ENCODE measurements around the gene SORCS1. TPM values are rescaled to one million over a fixed set of nuclear protein-coding genes. Genes with fewer than 3 reads are reported as not detected.

SORCS1 gene
- total RNA-seq, 1 experiment from 2014 or later, result 48.9 TPM

DNA sequence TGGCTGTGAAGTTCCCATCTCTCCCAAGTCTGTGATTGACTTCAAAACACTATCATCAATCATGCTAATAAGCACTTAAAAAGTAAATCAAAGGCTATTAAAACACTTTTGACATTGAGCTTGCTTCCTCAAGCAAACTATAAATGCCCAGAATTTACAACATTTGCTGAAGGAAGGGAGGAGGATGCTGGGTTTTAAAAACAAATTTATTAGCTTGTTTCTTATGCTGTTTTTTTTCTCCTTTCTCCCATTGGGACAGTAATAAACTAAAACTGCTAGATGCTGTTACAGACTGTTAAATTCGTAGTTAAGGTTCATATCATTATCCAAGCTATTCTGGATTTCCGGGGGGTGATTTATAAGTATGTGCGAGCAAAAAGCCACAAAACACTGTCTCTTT, 250.5 kb downstream of the SORCS1 start:
- no peaks in the 10 kb centered on the region for H3K27me3 ChIP-seq

DNA sequence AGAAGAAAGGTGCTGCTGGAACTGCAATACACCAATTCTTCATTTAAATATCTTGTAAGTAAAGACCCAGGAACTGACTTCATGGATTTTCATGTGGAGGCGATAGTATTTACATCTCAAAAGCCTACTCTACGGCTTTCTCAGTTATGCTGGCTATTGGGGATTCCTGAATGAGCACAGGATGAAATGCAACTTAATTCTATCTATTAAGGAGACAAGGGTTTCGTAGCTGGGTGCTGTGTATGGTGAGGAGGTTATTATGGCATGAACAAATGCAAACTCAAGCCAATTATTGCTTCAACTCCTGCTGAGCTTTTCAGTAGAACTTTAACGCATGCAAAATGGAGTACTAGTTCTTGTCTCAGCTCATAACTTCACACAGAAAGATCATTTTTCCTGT, 251.2 kb downstream of the SORCS1 start:
- H3K27ac ChIP-seq, result no peak overlapping the region
- no peaks in the 10 kb centered on the region for H3K4me1 ChIP-seq
- no peak overlapping the region for H3K4me3 ChIP-seq
- DNase-seq, result no peak
- H3K27me3 ChIP-seq, result no peaks in the 10 kb centered on the region
- H3K9me3 ChIP-seq (replicated peaks), result no peaks in the 10 kb centered on the region
- H3K36me3 ChIP-seq, result no peaks in the 10 kb centered on the region; the same call in 1 of the 2 replicates

More for the DNA sequence above, 250.5 kb downstream of the SORCS1 start:
- Histone ChIP-seq H3K27ac (no peak overlapping the region), H3K4me1 (no peaks in the 10 kb centered on the region), H3K4me3 (no peak overlapping the region), H3K36me3 (no peaks in the 10 kb centered on the region; the same call in 1 of the 2 replicates), H3K9me3 (replicated peaks) (no peaks in the 10 kb centered on the region)
- no peak for DNase-seq

- H3K27ac ChIP-seq, result no peak overlapping the region
- H3K27me3 ChIP-seq, result no peaks in the 10 kb centered on the region
- DNase-seq, result no peak
- no peaks in the 10 kb centered on the region for H3K9me3 ChIP-seq (replicated peaks)
- no peaks in the 10 kb centered on the region; the same call in 1 of the 2 replicates for H3K36me3 ChIP-seq
- H3K4me3 ChIP-seq, result no peak overlapping the region
- H3K4me1 ChIP-seq, result no peaks in the 10 kb centered on the region
These were observed 253.4 kb downstream of the SORCS1 start for GRCh38 chr10:106911096-106911495.

DNA sequence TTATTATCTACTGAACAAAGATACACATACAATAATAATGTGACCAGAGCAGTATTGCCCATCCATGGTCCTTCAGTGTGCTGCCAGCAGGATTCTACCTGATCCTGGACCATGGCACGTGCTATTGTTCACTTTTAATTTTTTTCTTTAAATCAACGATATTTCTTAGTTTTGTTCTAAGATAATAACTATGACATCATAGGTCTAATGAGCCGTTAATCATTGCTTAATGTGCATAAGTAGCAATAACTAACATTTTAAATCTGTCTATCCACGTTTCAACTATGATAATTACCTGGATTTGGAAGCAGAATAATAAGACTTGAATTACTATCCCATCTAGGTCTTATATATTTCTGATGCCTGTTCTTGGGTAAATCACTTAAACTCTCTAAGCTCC, 253.8 kb downstream of the SORCS1 start:
- no peaks in the 10 kb centered on the region for H3K4me1 ChIP-seq
- H3K36me3 ChIP-seq, result no peaks in the 10 kb centered on the region
- DNase-seq, result no peak
- H3K4me3 ChIP-seq, result no peak overlapping the region
- H3K9me3 ChIP-seq (replicated peaks), result no peaks in the 10 kb centered on the region
- H3K27me3 ChIP-seq, result no peaks in the 10 kb centered on the region
- H3K27ac ChIP-seq, result no peak overlapping the region

GRCh38 chr10:106908225-106908624, 256.3 kb downstream of the SORCS1 start:
- no peak for DNase-seq
- H3K9me3 ChIP-seq (replicated peaks), result no peaks in the 10 kb centered on the region
- H3K27ac ChIP-seq, result no peak overlapping the region
- no peaks in the 10 kb centered on the region; the same call in 1 of the 2 replicates for H3K36me3 ChIP-seq
- peaks cover 8% of the 10 kb centered on the region; the same call in 1 of the 2 replicates for H3K4me1 ChIP-seq
- H3K4me3 ChIP-seq, result no peak overlapping the region
- no peaks in the 10 kb centered on the region for H3K27me3 ChIP-seq

GRCh38 chr10:106904209-106904608, 260.3 kb downstream of the SORCS1 start:
- Histone ChIP-seq H3K27me3 (no peaks in the 10 kb centered on the region), H3K4me3 (no peak overlapping the region), H3K9me3 (replicated peaks) (no peaks in the 10 kb centered on the region), H3K27ac (no peak overlapping the region), H3K36me3 (no peaks in the 10 kb centered on the region; the same call in 1 of the 2 replicates), H3K4me1 (peaks cover 16% of the 10 kb centered on the region)
- DNase-seq, result no peak

DNA sequence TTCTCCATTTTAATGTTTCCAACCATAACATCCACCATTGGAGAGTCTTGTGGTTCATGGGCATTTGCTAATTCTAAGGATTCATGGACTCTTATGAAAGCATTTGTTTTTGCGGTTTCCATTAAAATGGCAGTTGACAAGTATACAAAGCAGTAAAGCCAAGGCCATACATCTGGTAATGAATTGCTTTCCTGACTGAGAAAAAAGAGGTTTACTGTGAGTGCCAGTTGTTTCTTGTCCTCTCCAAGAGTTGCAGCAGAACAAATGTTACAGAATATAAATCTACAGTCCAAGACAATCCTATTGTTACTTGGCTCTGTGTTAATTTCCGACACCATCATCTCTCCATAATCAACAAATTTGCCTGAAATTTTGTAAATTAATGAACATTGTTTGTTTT, 261.3 kb downstream of the SORCS1 start:
- peak in 1 of 2 experiments; percentile 31 for DNase-seq
- Histone ChIP-seq H3K9me3 (replicated peaks) (no peaks in the 10 kb centered on the region), H3K4me1 (peaks cover 22% of the 10 kb centered on the region), H3K36me3 (no peaks in the 10 kb centered on the region; the same call in 1 of the 2 replicates), H3K27ac (no peak overlapping the region), H3K4me3 (no peak overlapping the region), H3K27me3 (no peaks in the 10 kb centered on the region)

- H3K9me3 ChIP-seq (replicated peaks), result no peaks in the 10 kb centered on the region
- no peak overlapping the region for H3K27ac ChIP-seq
- no peak overlapping the region for H3K4me3 ChIP-seq
- no peaks in the 10 kb centered on the region; the same call in 1 of the 2 replicates for H3K36me3 ChIP-seq
- peaks cover 22% of the 10 kb centered on the region for H3K4me1 ChIP-seq
- H3K27me3 ChIP-seq, result no peaks in the 10 kb centered on the region
- no peak for DNase-seq
These were observed 264.4 kb downstream of the SORCS1 start for GRCh38 chr10:106900016-106900652.

- H3K27me3 ChIP-seq, result no peaks in the 10 kb centered on the region
- peaks cover 14% of the 10 kb centered on the region for H3K4me1 ChIP-seq
- no peaks in the 10 kb centered on the region for H3K9me3 ChIP-seq (replicated peaks)
- no peak overlapping the region for H3K4me3 ChIP-seq
- no peak for DNase-seq
- no peaks in the 10 kb centered on the region for H3K36me3 ChIP-seq
- H3K27ac ChIP-seq, result no peak overlapping the region
These were observed 266.1 kb downstream of the SORCS1 start for GRCh38 chr10:106898446-106898845.

DNA sequence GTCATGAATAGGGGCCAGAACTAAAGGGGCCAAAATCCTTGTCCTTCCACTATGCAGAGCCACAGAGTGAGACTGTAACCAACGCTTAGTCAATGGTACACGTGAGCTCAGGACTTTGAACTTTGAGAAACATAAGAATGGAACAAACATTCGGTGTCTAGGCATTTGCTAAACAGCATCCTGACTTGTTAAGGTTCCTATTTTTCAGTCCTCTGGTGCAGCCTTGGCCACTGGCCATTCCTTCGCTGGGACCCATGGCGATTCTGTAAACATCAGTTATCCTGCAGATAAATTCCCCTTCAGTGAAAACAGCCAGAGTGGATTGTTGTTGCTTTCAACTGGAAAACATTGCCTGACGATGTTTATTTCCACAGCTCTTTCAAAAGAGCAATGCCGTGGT, 266.8 kb downstream of the SORCS1 start:
- Histone ChIP-seq H3K4me1 (peaks cover 14% of the 10 kb centered on the region), H3K27me3 (no peaks in the 10 kb centered on the region), H3K9me3 (replicated peaks) (no peaks in the 10 kb centered on the region), H3K4me3 (no peak overlapping the region), H3K36me3 (no peaks in the 10 kb centered on the region), H3K27ac (no peak overlapping the region)
- DNase-seq, result peak in 1 of 2 experiments; percentile 18

- no peaks in the 10 kb centered on the region for H3K27me3 ChIP-seq
- no peak for DNase-seq
- H3K4me1 ChIP-seq, result peaks cover 10% of the 10 kb centered on the region
- no peaks in the 10 kb centered on the region for H3K36me3 ChIP-seq
- H3K9me3 ChIP-seq (replicated peaks), result no peaks in the 10 kb centered on the region
- no peak overlapping the region for H3K27ac ChIP-seq
- no peak overlapping the region for H3K4me3 ChIP-seq
These were observed 269.8 kb downstream of the SORCS1 start for GRCh38 chr10:106894692-106895091.

DNA sequence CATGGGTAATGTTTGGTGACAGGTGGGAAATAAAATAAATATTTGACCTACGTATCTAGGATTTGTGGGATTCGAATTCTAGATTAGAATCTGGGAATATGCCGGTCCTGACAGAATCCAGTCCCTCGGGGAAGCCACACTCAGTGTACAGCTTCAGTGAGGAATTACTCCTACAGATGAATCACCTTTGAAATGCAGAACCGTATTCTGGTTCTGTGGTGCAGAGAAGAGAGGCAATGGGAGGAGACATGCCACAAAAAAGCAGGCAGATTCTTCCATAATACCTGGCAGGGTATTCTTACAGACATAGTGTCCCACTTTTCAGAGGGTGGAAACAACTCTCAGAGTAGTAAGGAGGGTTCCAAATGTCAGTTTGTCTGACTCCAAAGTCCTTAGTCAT, 286.9 kb downstream of the SORCS1 start:
- Histone ChIP-seq H3K27ac (no peak overlapping the region), H3K9me3 (replicated peaks) (peaks cover 3% of the 10 kb centered on the region; the same call in 1 of the 2 replicates)
- no peak for DNase-seq

GRCh38 chr10:106874604-106874889, 290.0 kb downstream of the SORCS1 start:
- Histone ChIP-seq H3K36me3 (peaks cover 2% of the 10 kb centered on the region; the same call in 1 of the 2 replicates), H3K27ac (no peak overlapping the region)
- no peak for DNase-seq

More for the DNA sequence above, 286.9 kb downstream of the SORCS1 start:
- H3K36me3 ChIP-seq, result peaks cover 2% of the 10 kb centered on the region; the same call in 1 of the 2 replicates
- H3K27me3 ChIP-seq, result no peaks in the 10 kb centered on the region
- H3K4me1 ChIP-seq, result no peaks in the 10 kb centered on the region
- no peak overlapping the region for H3K4me3 ChIP-seq

DNA sequence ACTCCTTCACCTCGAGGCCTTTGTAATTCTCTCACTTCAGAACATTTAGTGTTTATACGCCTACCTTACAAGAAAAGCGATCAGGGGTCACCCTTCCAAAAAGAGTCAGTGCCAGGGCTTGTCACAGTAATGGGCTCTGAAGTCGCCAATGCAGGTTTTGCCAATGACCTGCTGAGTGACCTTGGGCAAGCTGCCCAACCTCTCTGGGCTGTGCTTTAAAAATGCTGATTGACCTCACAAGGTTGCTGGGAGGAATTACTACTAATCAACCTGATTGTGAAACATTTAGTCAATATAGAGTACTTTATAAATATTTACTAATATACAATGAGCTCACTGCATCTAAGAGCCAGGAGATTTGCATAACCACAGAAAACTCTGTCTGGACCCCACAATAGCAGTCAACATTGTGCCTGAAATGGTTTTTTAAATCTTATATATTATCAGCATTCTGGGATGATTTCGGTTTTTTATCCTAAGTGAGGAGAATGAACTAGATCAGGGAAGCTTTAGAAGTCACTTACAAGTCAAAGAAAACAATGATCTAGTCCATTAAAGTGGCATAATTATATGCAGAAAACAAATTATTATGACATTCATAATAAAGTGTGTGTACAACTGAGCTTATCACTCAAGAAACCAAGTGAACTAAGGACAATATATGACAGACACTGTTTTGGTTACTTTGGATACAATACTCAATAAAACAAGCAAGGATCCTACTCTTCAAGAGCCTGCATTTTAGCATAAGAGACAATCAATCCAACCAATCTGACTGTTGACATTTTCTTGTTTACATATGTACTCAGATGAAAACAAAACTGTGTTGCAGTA, 290.5 kb downstream of the SORCS1 start:
- no peaks in the 10 kb centered on the region for H3K27me3 ChIP-seq
- H3K4me1 ChIP-seq, result no peaks in the 10 kb centered on the region
- no peaks in the 10 kb centered on the region for H3K36me3 ChIP-seq
- no peak overlapping the region for H3K27ac ChIP-seq
- peaks cover 11% of the 10 kb centered on the region for H3K9me3 ChIP-seq (replicated peaks)
- no peak overlapping the region for H3K4me3 ChIP-seq
- no peak for DNase-seq

More at GRCh38 chr10:106874604-106874889, 290.0 kb downstream of the SORCS1 start:
- H3K9me3 ChIP-seq (replicated peaks), result peaks cover 11% of the 10 kb centered on the region
- H3K4me1 ChIP-seq, result no peaks in the 10 kb centered on the region
- no peaks in the 10 kb centered on the region for H3K27me3 ChIP-seq
- H3K4me3 ChIP-seq, result no peak overlapping the region

DNA sequence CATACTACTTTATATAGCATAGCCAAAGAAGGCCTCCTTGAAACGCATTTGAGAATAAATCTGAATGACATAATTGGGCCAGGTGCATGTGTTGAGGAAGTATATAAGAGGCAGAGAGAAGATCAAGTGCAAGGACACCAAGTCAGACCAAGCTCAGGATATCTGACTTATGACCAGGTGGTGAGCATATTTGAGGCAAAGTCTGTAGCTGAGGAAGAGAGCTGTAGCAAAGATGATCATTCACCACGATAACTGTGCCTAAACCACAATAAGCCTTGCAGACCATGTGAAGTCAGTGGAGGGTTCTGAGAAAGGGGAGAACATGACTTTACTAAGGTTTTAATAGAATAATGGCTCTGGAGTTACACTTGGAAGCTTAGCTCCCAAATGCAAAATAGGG, 292.3 kb downstream of the SORCS1 start:
- Histone ChIP-seq H3K27ac (no peak overlapping the region), H3K4me1 (no peaks in the 10 kb centered on the region), H3K27me3 (no peaks in the 10 kb centered on the region), H3K4me3 (no peak overlapping the region), H3K9me3 (replicated peaks) (peaks cover 11% of the 10 kb centered on the region), H3K36me3 (no peaks in the 10 kb centered on the region)
- no peak for DNase-seq

Measured in SJCRH30 (cell line).